ENCODE measurements around the gene KRT74.

Gene KRT74

DNA sequence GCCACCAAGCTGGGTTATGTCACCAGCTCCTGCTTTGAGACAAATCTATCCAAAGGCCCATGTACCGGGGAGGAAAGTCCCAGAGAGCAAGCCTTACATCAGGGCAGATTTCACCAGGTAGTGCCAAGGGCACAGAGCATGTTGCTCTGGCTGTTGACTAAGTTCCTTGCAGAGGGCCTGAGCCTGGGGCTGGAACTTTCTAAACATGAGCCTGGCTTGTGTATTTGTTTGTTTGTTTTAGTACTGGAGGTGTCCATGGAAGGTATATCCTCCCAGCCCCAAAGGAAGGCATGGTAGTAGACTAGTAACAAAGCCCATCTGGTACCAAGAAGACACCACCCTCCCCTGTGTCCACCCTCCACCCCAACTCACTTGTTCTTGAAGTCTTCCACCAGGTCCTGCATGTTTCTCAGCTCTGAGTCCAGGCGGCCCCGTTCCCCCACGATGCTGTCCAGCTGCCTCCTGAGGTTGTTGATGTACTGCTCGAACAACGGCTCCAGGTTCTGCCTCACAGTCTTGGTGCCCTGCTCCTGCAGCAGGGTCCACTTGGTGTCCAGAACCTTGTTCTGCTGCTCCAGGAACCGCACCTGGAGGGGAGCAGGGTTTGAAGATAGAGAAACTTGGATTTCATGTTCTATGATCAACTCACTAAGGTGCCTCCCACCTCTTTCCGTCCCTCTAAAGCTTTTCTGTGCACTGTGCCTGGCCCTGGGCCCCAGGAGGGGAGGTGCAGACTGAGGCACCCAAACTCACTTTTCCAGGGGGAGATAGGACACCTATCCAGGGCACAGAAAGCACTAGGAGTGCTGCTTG lies 54.9 kb downstream of the KRT74 start:
- DNase-seq: no peak

DNA sequence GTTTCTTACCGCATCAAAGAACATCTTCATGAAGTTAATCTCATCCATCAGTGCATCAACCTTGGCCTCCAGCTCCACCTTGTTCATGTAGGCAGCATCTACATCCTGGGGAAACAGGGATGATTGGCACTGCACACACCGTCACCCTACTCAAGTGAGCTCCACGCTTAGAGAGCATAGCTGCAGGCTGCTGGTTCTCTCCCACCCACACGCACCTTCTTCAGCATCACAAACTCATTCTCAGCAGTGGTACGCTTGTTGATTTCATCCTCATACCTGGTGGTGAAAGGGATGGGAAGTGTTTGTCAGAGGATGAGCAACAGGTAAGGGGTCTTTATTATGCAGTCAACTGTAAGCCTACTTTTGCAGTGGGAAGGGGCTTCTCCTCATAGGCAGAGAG lies 55.8 kb downstream of the KRT74 start:
- no peak for DNase-seq

DNA sequence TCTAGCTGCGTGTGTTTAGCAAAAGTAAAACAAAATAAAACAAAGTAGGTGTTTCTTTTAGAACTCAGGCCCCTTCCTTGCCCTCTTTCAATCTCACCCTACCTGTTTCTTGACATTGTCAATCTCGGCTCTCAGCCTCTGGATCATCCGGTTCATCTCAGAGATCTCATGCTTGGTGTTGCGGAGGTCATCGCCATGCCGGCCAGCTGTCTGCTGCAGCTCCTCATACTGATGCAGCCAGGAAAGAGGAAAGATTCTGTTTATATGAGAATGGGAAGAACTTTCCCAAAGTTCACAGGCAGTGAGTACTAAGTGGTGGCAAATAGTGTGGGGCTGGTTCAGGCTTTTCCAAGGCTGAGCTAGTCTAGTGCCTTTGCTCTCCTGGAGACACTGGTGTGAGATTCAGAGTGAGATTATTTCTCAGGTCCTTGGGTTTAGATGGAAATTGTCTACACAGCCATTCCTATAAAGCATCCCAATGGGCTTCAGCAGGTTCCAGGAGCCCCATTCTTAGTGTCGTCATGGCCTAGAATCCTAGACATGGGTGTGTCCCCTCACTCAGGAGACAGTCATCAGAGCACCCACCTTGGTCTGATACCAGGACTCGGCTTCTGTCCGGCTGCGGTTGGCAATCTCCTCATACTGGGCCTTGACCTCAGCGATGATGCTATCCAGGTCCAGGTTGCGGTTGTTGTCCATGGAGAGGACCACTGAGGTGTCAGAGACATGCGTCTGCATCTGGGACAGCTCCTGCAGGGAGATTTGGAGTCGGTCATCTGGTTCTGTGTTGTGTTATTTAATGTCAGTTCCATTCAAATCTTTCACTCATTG lies 56.4 kb downstream of the KRT74 start:
- no peak for DNase-seq

DNA sequence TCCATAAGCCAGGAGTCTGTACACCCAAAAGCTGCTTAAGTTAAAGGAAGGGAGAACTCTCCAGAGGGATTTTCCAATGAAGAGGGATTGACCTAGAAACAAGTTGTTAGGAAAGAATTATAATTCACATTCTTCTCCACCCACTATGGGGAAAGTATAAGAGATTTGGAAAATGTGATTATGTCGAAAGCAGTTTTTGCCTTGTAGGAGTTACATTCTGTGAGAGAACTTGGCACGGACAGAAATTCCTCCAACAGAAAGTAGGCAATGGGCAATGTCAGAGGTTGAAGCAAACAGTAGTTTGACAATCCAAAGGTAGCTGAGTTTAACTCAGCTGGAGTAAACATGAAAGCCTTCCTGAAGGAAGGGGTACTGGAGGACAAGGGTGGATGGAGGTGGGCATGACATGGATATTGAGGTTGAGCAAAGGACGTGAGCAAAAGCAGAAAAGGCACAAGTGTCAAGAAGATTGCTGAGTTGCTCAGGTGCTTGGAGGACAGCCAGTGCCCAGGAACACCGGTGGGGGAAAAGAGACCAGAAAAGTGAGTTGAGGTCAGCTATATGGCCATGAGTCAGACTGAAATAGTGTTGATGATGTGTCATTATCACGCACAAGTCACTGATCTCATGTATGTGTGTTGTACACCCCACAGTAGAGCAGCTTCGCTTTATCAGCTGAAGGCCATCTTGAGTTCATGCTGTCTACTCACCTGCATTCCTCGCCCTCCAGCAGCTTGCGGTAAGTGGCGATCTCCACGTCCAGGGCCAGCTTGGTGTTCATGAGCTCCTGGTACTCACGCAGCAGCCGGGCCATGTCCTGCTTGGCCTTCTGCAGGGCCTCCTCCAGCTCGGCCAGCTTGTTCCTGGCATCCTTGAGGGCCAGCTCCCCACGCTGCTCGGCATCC lies 57.5 kb downstream of the KRT74 start:
- DNase-seq: no peak

Data from activated CD4-positive, alpha-beta T cell treated with anti-CD3 and anti-CD28 coated beads for 1 hour (primary cell).